ENCODE measurements around the gene ZNF385A.

Gene ZNF385A

DNA sequence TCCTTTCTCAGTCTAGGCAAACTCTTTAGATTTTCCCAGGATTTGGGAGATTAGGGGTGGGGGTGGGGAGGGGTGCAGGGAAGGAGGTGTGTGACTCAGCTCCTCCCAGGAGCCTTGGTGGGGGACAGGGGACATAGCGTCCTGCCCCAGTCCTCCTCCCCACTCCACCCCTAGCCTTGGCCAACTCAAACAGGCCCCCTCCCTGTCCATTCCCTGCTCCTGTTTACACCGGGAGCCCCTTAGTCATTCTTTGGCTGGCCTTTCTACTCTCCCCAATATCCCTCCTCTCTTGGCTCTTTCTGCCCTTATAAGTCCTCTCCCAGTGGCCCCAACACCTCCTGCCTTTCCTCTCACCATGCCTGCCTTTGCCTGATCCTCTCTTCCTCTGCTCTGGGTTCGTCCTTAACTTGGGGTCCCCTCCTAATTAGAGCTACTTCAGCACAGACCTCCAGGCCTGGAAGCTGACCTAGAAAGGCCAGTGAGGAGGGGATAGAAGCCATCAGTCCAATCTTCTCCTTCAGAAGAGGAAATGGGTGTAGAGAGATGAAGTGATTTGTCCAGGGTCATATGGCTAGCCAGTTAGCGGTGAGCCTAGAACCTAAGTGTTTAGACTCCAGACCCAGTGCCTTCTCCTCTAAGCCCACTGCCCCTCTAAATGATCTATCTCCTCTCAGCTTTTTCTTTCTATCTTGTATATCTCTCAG, 36.8 kb upstream of the ZNF385A start:
- H3K79me1 ChIP-seq (ENCODE audit: low read depth, low read length), result no peaks in the 10 kb centered on the region
- H3K4me3 ChIP-seq (ENCODE audit: low read length in 2 of 2), result no peak overlapping the region
- H3K23ac ChIP-seq (ENCODE audit: low read depth, low read length, poor library complexity), result no peak overlapping the region
- H3K18ac ChIP-seq (ENCODE audit: low read length), result no peak overlapping the region
- H2BK12ac ChIP-seq (ENCODE audit: low read length), result no peak overlapping the region
- H4K8ac ChIP-seq (ENCODE audit: low read depth, low read length), result no peak overlapping the region
- peaks cover 15 to 24% of the 10 kb centered on the region in 2 donors for H3K4me1 ChIP-seq (ENCODE audit: control insufficient read depth in 2 of 2, insufficient read depth in 1 of 2, low read depth in 1 of 2, low read length in 2 of 2)
- WGBS, 2 donors (ENCODE audit: extremely low coverage in 2 of 2, insufficient read length in 2 of 2, insufficient replicate concordance in 1 of 2), result no CpG with 5 or more reads among the region's 4 CpGs
- H3K27ac ChIP-seq (replicated peaks; ENCODE audit: low read length), result no peak overlapping the region
- DNase-seq (ENCODE audit: low spot score), result no peak
- no peak overlapping the region for H2AK5ac ChIP-seq (ENCODE audit: low read depth, low read length)
- no peak overlapping the region for H2BK15ac ChIP-seq (ENCODE audit: low read length)
- no peaks in the 10 kb centered on the region for H3K36me3 ChIP-seq (replicated peaks in 1 of 2; ENCODE audit: control insufficient read depth in 2 of 2, insufficient read depth in 2 of 2, low read length in 2 of 2)
- no peaks in the 10 kb centered on the region for H3K9me3 ChIP-seq (replicated peaks in 1 of 2; ENCODE audit: control insufficient read depth in 2 of 2, insufficient read depth in 1 of 2, low read depth in 1 of 2, low read length in 2 of 2)
- H3K9ac ChIP-seq (ENCODE audit: low read depth, low read length, poor library complexity), result no peak overlapping the region
- H2BK120ac ChIP-seq (ENCODE audit: low read depth, low read length), result no peak overlapping the region
- no peak overlapping the region for H2AFZ ChIP-seq (ENCODE audit: low read length)
- no peak overlapping the region for H3K14ac ChIP-seq (ENCODE audit: low read length)
- H3K4ac ChIP-seq (ENCODE audit: low read length), result no peak overlapping the region
- no peak overlapping the region for H4K91ac ChIP-seq (ENCODE audit: low read depth, low read length, poor library complexity)
- no peak overlapping the region for H3K4me2 ChIP-seq (ENCODE audit: insufficient read depth, low read length, poor library complexity, severe bottlenecking)
- H2BK5ac ChIP-seq (ENCODE audit: low read length), result no peak overlapping the region
- H3K27me3 ChIP-seq (ENCODE audit: control insufficient read depth in 3 of 3, insufficient read depth in 3 of 3, low read depth in 1 of 3, low read length in 3 of 3), result peaks cover 0 to 45% (median 0%) of the 10 kb centered on the region in 3 experiments

DNA sequence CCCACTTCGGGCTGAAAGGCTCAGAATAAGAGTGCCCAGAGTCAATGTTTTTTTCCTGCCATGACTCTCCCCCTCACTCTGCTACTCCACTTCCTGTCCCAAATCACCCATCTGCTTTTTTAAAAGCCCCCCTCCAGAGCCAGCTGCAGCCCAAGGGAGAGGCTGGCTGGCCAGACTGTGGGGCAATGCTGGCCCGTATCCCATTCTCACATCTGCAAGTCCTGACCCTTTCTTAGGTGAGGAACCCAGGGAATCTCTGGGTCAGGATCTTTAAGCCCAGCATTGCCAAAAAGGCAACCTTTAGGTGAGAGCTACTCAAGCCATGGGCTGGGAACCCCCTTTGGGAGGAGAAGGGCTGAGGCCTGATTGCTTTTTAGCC, 36.2 kb upstream of the ZNF385A start:
- Histone ChIP-seq H2BK12ac (ENCODE audit: low read length) (no peak overlapping the region), H3K79me1 (ENCODE audit: low read depth, low read length) (no peaks in the 10 kb centered on the region), H3K27me3 (ENCODE audit: control insufficient read depth in 3 of 3, insufficient read depth in 3 of 3, low read depth in 1 of 3, low read length in 3 of 3) (peaks cover 0 to 39% (median 0%) of the 10 kb centered on the region in 3 experiments), H3K27ac (replicated peaks; ENCODE audit: low read length) (peak overlapping the region; percentile 12), H3K23ac (ENCODE audit: low read depth, low read length, poor library complexity) (no peak overlapping the region), H3K4me3 (ENCODE audit: low read length in 2 of 2) (no peak overlapping the region), H3K36me3 (replicated peaks in 1 of 2; ENCODE audit: control insufficient read depth in 2 of 2, insufficient read depth in 2 of 2, low read length in 2 of 2) (no peaks in the 10 kb centered on the region), H3K18ac (ENCODE audit: low read length) (peak overlapping the region; percentile 49), H2AK5ac (ENCODE audit: low read depth, low read length) (no peak overlapping the region), H2AFZ (ENCODE audit: low read length) (peak overlapping the region; percentile 57), H3K9ac (ENCODE audit: low read depth, low read length, poor library complexity) (no peak overlapping the region), H3K4me1 (ENCODE audit: control insufficient read depth in 2 of 2, insufficient read depth in 1 of 2, low read depth in 1 of 2, low read length in 2 of 2) (peaks cover 15 to 24% of the 10 kb centered on the region in 2 donors), H2BK120ac (ENCODE audit: low read depth, low read length) (no peak overlapping the region), H2BK5ac (ENCODE audit: low read length) (no peak overlapping the region), H4K91ac (ENCODE audit: low read depth, low read length, poor library complexity) (no peak overlapping the region), H3K4ac (ENCODE audit: low read length) (no peak overlapping the region), H2BK15ac (ENCODE audit: low read length) (no peak overlapping the region), H3K4me2 (ENCODE audit: insufficient read depth, low read length, poor library complexity, severe bottlenecking) (peak overlapping the region; percentile 19), H3K9me3 (replicated peaks in 1 of 2; ENCODE audit: control insufficient read depth in 2 of 2, insufficient read depth in 1 of 2, low read depth in 1 of 2, low read length in 2 of 2) (no peaks in the 10 kb centered on the region), H4K8ac (ENCODE audit: low read depth, low read length) (no peak overlapping the region), H3K14ac (ENCODE audit: low read length) (no peak overlapping the region)
- no CpG with 5 or more reads among the region's 2 CpGs for WGBS, 2 donors (ENCODE audit: extremely low coverage in 2 of 2, insufficient read length in 2 of 2, insufficient replicate concordance in 1 of 2)
- no peak for DNase-seq (ENCODE audit: low spot score)

DNA sequence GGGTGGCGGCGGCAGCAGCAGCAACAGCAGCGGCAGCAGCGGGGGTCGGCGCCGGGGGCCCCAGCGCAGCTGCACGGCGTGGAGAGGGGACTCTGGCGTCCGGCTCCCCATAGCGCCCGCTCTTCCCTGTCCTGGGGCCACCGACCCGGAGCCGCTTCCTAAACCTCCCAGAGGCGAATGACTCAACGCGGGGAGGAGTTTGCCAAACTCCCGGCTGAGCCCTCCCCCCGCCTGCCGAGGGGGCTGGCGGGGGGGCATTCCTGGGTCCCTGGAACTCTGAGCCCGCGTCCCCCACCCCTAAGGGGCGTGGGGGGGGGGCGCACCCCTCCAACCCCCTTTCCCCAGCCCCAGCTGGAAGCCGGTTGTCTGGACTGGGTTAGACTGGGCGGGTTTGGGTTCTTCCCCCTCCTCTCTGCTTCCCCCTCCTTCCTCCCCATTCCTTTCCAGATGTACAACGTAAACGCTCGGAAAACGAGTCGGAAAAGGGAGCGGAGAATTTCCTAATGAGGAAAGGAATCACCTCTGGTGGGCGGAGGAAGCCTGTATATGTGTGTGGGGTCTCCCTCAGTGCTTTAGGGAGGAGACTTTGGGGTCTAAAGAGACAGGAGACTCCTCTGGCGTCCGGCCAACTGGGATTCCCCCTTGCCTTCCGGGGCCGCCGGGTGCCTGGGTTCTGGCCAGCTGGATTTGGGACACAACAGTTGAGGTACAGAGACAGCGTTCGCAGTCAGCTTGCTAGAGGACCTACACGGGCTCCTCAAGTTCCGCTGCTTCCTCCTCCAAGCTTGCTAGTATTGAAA, 34.8 kb upstream of the ZNF385A start, which contains the start of gene ITGA5:
Gene ITGA5, minus strand, starts transcription at position 179 of the 800 bp plus-strand sequence. Its CDS starts 68 bp downstream, at position 111.
- Histone ChIP-seq H3K9me3 (replicated peaks in 1 of 2; ENCODE audit: control insufficient read depth in 2 of 2, insufficient read depth in 1 of 2, low read depth in 1 of 2, low read length in 2 of 2) (no peaks in the 10 kb centered on the region), H2AFZ (ENCODE audit: low read length) (peak within 1 kb of the TSS; percentile 98), H3K14ac (ENCODE audit: low read length) (peak within 1 kb of the TSS; percentile 25), H3K4me1 (ENCODE audit: control insufficient read depth in 2 of 2, insufficient read depth in 1 of 2, low read depth in 1 of 2, low read length in 2 of 2) (peaks cover 15 to 24% of the 10 kb centered on the region in 2 donors), H2BK12ac (ENCODE audit: low read length) (peak within 1 kb of the TSS; percentile 44), H3K27me3 (ENCODE audit: control insufficient read depth in 3 of 3, insufficient read depth in 3 of 3, low read depth in 1 of 3, low read length in 3 of 3) (peaks cover 0 to 27% (median 0%) of the 10 kb centered on the region in 3 experiments), H2BK5ac (ENCODE audit: low read length) (peak within 1 kb of the TSS; percentile 45), H3K4me3 (ENCODE audit: low read length in 2 of 2) (peak within 1 kb of the TSS; percentile 86 to 96), H3K4me2 (ENCODE audit: insufficient read depth, low read length, poor library complexity, severe bottlenecking) (peak within 1 kb of the TSS; percentile 86), H3K18ac (ENCODE audit: low read length) (peak within 1 kb of the TSS; percentile 96), H2AK5ac (ENCODE audit: low read depth, low read length) (peak within 1 kb of the TSS; percentile 7), H3K4ac (ENCODE audit: low read length) (peak within 1 kb of the TSS; percentile 76), H3K36me3 (replicated peaks in 1 of 2; ENCODE audit: control insufficient read depth in 2 of 2, insufficient read depth in 2 of 2, low read length in 2 of 2) (no peaks in the 10 kb centered on the region), H4K91ac (ENCODE audit: low read depth, low read length, poor library complexity) (no peak within 1 kb of the TSS), H3K9ac (ENCODE audit: low read depth, low read length, poor library complexity) (peak within 1 kb of the TSS; percentile 86), H3K23ac (ENCODE audit: low read depth, low read length, poor library complexity) (peak within 1 kb of the TSS; percentile 90), H3K27ac (replicated peaks; ENCODE audit: low read length) (peak within 1 kb of the TSS; percentile 40), H2BK120ac (ENCODE audit: low read depth, low read length) (peak within 1 kb of the TSS; percentile 52), H3K79me1 (ENCODE audit: low read depth, low read length) (peaks cover 2% of the 10 kb centered on the region), H4K8ac (ENCODE audit: low read depth, low read length) (no peak within 1 kb of the TSS), H2BK15ac (ENCODE audit: low read length) (peak within 1 kb of the TSS; percentile 31)
- no CpG with 5 or more reads among the region's 46 CpGs for WGBS, 2 donors (ENCODE audit: extremely low coverage in 2 of 2, insufficient read length in 2 of 2, insufficient replicate concordance in 1 of 2)
- peak; percentile 48 for DNase-seq (ENCODE audit: low spot score)

Data from neuronal stem cell (in vitro differentiated cells).